Activated CD4-positive, alpha-beta T cell treated with anti-CD3 and anti-CD28 coated beads, Interleukin-2, amount 50 U/mL, for 48 hours (primary cell): ENCODE results near the gene DIO1.
A peak's percentile ranks its signal among the peaks of the same experiment; 100 is the strongest.
"Not testable (repeated sequence)": the region's sequence is repeated elsewhere in the genome, so short reads cannot be mapped to it uniquely, and the experiment has no call there.

Experiments
- DNase-seq, 2 experiments: peaks; one replicate each; pipeline ENCODE4 v3.0.0-alpha.2; 2020

The DIO1 gene

DNA sequence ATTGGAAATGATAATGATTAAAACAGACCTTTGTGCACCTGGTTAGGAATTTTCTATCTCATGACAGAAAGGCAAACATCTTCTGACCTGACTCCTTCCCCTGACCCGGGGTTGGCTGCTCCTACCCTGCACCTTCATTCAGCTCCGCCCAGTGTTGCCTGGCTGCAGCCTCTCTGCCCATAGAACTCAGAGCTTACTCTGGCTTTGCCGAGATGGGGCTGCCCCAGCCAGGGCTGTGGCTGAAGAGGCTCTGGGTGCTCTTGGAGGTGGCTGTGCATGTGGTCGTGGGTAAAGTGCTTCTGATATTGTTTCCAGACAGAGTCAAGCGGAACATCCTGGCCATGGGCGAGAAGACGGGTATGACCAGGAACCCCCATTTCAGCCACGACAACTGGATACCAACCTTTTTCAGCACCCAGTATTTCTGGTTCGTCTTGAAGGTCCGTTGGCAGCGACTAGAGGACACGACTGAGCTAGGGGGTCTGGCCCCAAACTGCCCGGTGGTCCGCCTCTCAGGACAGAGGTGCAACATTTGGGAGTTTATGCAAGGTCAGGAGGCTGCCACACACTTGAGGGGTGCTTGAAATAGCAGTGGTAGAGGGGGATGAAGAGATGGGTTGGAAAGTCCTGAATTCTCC lies at the start of gene DIO1:
DIO1 (plus strand) TSS at position 189 of the 638 bp plus-strand sequence; CDS start at position 213, 24 bp downstream.
- DNase-seq: peak in 1 of 2 experiments; percentile 12

DNA sequence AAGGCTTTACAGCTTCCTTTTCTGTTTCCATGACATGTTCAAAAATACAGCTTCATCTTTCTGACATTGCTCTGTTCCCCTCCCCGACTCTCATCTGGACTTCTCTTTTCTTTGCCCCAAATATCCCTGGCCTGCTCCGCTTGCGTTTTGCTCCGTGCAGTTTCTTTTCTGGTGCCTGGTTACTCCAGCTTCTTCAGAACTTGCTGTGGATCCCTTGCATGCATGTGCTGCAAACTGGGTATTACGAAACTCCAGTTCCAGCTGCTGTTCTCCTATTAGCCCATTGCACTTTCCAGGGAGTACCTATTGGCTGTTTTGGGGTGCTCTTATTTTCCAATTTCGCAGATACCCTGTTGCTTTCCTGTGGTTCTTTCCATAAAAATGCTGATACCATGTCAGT lies 46.0 kb upstream of the DIO1 start:
- DNase-seq: no peak

DNA sequence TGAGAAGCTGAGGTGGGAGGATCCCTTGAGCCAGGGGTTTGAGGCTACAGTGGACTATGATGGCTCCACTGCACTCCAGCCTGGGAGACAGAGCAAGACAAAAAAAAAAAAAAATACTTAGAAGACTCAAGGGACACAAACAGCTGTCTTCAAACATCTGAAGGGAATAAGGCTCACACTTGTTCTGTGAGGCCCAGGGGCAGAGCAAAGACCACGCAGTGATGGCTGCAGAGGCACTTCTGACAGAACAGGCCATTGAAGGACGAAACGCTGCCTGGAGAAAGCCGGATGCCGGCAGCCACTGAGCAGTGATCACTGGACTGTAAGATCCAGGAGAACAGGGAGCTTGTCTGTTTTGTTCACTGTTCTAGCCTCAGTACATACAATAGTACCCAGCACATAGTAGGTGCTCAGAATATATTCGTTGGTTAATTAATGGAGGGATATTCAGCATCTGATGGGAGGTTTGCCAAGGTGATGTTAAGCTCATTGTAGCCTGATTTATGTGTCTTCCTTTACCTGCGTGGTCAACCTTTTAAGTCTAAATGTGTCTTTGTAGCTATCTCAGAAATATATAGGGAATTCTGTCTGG lies 43.8 kb upstream of the DIO1 start:
- no peak for DNase-seq

DNA sequence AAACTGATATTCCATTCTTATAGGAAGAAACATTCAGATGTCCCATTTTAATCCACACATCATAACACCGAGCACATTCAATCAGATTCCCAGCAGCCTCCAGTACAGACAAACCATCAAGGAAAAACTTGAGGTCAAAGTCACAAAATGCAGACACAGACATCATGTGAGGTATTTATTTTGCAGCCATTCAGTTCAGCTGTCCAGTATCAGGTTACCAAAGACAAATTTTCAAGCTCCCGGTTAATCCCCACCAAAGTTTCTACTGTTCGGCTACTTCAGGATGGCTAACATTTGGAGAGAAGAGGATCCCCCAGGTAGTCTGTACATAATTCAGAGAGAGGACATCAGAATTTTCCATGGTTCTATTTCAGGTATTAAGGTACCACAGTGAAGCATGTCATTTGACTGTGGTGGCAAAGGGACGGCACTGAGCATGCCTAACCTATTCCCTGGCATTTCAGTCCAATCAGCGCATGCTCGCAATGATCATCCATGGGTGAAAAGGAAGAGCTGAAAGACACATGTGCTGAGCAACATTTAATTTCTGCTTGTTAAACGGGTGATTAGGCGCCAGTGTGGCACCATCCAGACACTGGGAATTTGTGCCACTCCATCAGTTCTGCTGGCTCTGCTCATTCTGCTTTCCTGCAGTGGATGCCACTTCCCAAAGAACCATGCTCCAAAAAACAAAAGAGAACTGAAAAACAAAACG lies 42.3 kb upstream of the DIO1 start:
- no peak for DNase-seq

- DNase-seq: peak; percentile 33 to 47
Measured at GRCh38 chr1:53860967-53861411, 33.0 kb upstream of the DIO1 start.

DNA sequence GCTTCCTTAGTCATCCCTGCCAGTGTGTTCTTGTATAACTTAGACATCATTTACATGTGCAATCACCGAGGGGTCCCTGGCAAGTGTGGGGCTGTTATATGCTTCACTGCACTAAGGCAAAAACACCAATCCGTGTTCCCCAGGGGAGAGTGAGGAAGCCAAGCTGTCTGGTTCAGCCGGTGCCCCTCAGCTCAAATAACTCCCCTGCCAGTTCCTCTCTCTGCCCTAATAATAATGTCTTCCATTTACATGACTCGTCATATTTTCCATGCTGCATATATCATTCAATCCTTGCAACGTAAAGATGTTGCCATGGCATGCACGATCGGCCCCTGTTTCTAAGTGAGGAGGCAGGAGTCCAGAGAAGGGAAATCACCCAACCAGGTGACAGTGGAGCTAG lies 31.5 kb upstream of the DIO1 start:
- no peak for DNase-seq

DNA sequence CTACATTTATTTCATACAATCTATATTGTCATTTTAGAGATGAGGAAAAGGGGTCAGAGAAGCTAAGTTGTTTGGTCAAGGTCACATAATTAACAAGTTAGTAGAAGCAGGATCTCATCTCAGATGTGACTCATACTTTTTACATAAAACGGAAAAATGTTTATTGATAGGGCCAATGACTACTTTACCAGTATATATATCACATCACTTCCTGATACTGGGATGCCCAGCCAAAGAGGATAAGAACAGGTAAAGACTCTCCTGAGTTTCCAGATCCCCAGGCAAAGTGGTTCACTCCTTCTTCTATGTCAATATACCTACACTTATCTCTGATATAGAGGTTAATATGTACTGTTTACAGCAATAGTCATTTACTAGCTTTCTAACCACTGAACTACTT lies 25.4 kb upstream of the DIO1 start:
- no peak for DNase-seq

DNA sequence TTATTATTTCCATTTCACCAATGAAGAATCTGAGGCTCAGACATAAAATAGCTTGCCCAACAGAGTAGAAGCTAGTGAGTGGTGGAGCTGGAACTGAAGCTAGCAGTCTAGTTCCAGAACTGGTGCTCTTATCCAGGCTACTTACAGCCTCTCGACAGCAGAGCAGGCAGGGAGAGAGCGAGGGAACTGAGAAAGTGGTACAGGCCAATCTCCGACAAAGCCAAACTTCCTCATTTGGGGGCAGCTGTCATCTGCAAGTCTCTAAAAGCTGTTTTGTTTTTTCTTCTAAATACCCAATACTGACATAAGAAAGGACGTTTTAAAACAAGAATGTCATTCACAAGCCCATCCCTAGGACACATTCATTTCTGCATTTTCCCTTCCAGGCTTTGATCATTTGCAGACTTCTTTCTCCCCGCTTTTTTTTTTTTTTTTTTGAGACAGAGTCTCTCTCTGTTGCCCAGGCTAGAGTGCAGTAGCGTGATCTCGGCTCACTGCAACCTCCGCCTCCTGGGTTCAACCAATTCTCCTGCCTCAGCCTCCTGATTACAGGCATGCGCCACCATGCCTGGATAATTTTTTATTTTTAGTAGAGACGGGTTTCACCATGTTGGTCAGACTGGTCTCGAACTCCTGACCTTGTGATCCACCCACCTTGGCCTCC lies 24.4 kb upstream of the DIO1 start:
- DNase-seq: no peak

GRCh38 chr1:53871221-53871620 lies 22.8 kb upstream of the DIO1 start:
- DNase-seq: no peak

DNA sequence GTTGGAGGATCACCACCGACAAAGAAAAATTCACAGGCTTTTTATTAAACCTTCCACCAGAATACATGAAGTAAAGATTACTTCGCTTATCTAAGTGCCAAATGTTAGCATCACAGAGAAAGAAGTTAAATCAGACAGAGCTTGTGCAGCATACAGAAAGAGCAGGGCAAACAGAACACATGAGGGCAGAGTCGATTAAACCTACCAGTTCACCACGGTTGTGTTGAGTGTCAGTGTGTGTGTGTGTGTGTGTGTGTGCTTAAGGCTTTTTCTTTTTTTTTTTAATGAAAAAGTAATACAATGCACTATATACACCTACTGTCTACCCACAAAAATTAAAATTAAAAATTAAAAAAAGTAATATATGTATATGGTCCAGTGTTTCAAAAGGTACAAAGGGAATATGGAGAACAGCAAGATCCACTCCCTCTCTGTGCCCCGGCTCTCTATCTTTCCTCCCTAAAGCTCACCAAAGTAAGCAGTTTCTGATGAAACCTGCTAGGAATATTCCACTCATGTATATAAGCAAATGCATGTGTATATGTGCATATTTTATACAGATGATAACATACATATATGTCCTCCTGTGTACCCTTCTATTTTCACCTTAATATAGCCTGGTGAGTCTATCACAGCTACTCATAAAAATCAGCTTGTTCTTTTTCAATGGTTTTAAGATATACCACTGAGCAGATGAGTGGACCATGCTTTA lies 22.1 kb upstream of the DIO1 start:
- no peak for DNase-seq

DNA sequence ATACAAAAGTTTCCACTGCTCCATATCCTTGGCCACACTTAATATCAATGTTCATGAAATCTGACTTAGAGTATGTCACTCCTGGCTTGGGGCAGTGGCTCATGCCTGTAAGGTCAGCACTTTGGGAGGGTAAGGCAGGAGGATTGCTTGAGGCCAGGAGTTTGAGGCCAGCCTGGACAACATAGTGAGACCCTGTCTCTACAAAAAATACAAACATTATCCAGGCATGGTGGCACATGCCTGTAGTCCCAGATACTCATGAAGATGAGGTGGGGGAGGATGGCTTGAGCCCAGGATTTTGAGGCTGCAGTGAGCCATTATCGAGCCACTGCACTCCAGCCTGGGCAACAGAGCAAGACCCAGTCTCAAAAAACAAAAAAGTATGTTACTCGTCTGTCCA lies 18.8 kb upstream of the DIO1 start:
- not testable (repeated sequence) for DNase-seq

DNA sequence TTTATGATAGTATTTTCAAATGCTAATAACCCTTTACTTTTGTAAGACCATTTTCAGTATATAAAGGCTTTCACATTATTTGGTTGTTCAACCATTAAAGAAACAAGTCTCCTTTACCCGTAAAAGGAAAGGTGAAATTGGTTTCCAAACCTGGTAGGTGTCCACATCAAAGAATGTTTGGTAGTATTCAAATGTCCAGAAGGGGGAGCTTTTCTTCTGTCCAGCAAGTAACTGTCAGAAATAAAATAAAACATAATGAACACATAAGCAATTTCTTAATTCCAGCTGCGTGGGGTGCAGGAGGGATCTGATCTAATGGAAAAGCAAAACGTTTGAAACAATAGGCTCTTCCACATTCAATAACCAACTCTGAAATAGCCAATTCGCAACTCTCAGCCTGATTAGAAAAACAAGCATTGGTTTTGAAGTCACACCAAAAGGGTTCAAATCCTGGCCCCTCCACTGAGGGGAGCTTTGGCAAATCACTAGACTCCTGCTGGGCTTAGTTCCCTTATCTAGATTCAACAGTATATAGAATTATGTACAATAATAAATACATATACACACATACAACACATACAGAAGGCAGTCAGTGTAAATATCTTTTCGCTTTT lies 15.4 kb upstream of the DIO1 start:
- no peak for DNase-seq

GRCh38 chr1:53881853-53882252 lies 12.1 kb upstream of the DIO1 start:
- DNase-seq: not testable (repeated sequence)

DNA sequence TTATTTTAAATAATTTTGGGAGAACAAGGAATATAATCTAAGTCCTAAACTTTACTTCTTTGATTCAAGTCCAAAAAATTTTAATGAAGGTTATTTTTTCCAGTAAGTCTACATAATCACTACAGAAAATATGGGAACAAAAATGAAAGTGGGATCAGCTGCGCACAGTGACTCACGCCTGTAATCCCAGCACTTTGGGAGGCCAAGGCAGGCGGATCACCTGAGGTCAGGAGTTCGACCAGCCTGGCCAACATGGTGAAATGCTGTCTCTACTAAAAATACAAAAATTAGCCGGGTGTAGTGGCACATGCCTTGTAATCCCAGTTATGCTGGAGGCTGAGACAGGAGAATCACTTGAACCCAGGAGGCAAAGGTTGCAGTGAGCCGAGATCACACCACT lies 10.4 kb upstream of the DIO1 start:
- DNase-seq: not testable (repeated sequence)

- DNase-seq: no peak
Measured at GRCh38 chr1:53888681-53889080, 5.3 kb upstream of the DIO1 start.

GRCh38 chr1:53889304-53890298 lies 4.4 kb upstream of the DIO1 start, which contains the start of gene YIPF1:
Gene YIPF1 (minus strand): TSS chr1:53889797. CDS start chr1:53888937, 860 bp downstream.
- DNase-seq: peak; percentile 85 to 90

- peak; percentile 16 to 31 for DNase-seq
Measured at GRCh38 chr1:53890522-53890941, 3.5 kb upstream of the DIO1 start.

- no peak for DNase-seq
Measured at GRCh38 chr1:53891018-53891417, 3.0 kb upstream of the DIO1 start.

DNA sequence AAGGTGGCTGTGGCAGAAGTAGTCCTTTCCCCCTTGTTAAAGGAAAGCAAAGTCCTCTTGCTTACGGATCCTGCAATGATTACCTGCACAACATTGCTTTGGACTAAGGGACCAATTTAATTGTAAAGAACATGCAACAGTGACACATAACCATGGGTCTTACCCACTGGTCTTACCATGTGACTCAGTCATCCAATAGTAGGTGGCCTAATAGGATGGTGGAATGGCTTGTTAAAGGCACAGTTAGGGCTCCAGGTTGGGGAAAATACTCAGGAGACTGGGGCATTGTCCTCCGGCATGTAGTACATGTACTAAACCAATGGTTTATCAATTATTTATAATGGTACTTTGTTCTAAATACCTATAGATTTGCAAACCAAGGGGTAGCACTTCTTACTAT lies 2.3 kb upstream of the DIO1 start:
- no peak for DNase-seq

DNA sequence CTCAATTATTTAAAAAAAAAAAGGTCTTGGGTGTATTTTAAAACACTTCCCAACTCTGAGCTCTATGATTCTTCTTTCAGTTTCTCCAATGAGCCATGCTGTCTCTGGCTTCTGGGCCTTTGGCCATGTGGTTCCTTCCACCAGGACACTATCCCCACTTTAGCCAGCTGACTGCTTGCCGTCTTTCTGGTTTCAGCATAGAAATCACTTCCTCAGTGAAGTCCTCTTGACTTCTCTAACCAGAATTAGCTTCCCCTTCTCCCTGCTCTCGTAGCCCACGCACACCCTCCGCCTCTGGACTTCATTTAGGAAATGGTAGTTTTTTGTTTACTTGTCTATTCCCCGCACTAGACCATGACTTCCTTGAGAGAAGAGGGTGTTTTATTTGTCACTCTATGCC lies 1.1 kb upstream of the DIO1 start:
- DNase-seq: no peak

- DNase-seq: no peak
Measured at GRCh38 chr1:53894644-53895043, 657 bp downstream of the DIO1 start.
